Non-pigmented ciliary epithelial cell (primary cell): ENCODE data around the gene SH3PXD2A.
"Not testable (repeated sequence)": the region's sequence is repeated elsewhere in the genome, so short reads cannot be mapped to it uniquely, and the experiment has no call there.

Experiments used
- DNase-seq: peaks from one replicate; pipeline ENCODE4 v3.0.0-alpha.2; 2010; ENCODE audit warnings: low read depth

The SH3PXD2A gene

GRCh38 chr10:103849880-103850571 lies 5.3 kb downstream of the SH3PXD2A start:
- peak; percentile 86 for DNase-seq

GRCh38 chr10:103849212-103849877 lies 6.0 kb downstream of the SH3PXD2A start:
- no peak for DNase-seq

GRCh38 chr10:103847909-103848468 lies 7.4 kb downstream of the SH3PXD2A start:
- DNase-seq, result no peak

- DNase-seq, result no peak
Observed at GRCh38 chr10:103847346-103847745, 8.0 kb downstream of the SH3PXD2A start.

- DNase-seq, result no peak
Observed at GRCh38 chr10:103845972-103846371, 9.4 kb downstream of the SH3PXD2A start.

- DNase-seq, result not testable (repeated sequence)
Observed at GRCh38 chr10:103845346-103845745, 10.0 kb downstream of the SH3PXD2A start.

- DNase-seq, result no peak
Observed at GRCh38 chr10:103843854-103844570, 11.4 kb downstream of the SH3PXD2A start.

- DNase-seq, result no peak
Observed at GRCh38 chr10:103843045-103843444, 12.3 kb downstream of the SH3PXD2A start.

GRCh38 chr10:103842605-103843004 lies 12.8 kb downstream of the SH3PXD2A start:
- no peak for DNase-seq

GRCh38 chr10:103841519-103841918 lies 13.9 kb downstream of the SH3PXD2A start:
- no peak for DNase-seq

- DNase-seq, result no peak
Observed at GRCh38 chr10:103840740-103841070, 14.7 kb downstream of the SH3PXD2A start.

GRCh38 chr10:103839872-103840739 lies 15.3 kb downstream of the SH3PXD2A start:
- DNase-seq, result no peak

GRCh38 chr10:103839519-103839871 lies 15.9 kb downstream of the SH3PXD2A start:
- DNase-seq, result no peak

- no peak for DNase-seq
Observed at GRCh38 chr10:103838862-103839518, 16.4 kb downstream of the SH3PXD2A start.

- DNase-seq, result no peak
Observed at GRCh38 chr10:103838070-103838395, 17.3 kb downstream of the SH3PXD2A start.

GRCh38 chr10:103837370-103838069 lies 17.9 kb downstream of the SH3PXD2A start:
- no peak for DNase-seq

GRCh38 chr10:103836861-103837260 lies 18.5 kb downstream of the SH3PXD2A start:
- DNase-seq, result no peak

GRCh38 chr10:103836273-103836672 lies 19.1 kb downstream of the SH3PXD2A start:
- no peak for DNase-seq

GRCh38 chr10:103835096-103836050 lies 20.0 kb downstream of the SH3PXD2A start:
- no peak for DNase-seq
